Measurements from ENCODE around the gene FXYD1. TPM values are rescaled to one million over a fixed set of nuclear protein-coding genes. Genes with fewer than 3 reads are reported as not detected.
A peak's percentile ranks its signal among the peaks of the same experiment; 100 is the strongest.

Gene FXYD1
- total RNA-seq, 1 experiment from 2014 or later: not detected

GRCh38 chr19:35135389-35135909 is 3.2 kb upstream of the FXYD1 start:
- in situ Hi-C loops (cut with HindIII; ENCODE audit: low pct_unique_long_range_greater_than_20kb, low sequenced_read_pairs): no loop called here
- peak; percentile 63 for DNase-seq (ENCODE audit: low read depth)

GRCh38 chr19:35136231-35136630 is 2.4 kb upstream of the FXYD1 start:
- DNase-seq (ENCODE audit: low read depth): no peak
- in situ Hi-C loops (cut with HindIII; ENCODE audit: low pct_unique_long_range_greater_than_20kb, low sequenced_read_pairs): no loop called here

DNA sequence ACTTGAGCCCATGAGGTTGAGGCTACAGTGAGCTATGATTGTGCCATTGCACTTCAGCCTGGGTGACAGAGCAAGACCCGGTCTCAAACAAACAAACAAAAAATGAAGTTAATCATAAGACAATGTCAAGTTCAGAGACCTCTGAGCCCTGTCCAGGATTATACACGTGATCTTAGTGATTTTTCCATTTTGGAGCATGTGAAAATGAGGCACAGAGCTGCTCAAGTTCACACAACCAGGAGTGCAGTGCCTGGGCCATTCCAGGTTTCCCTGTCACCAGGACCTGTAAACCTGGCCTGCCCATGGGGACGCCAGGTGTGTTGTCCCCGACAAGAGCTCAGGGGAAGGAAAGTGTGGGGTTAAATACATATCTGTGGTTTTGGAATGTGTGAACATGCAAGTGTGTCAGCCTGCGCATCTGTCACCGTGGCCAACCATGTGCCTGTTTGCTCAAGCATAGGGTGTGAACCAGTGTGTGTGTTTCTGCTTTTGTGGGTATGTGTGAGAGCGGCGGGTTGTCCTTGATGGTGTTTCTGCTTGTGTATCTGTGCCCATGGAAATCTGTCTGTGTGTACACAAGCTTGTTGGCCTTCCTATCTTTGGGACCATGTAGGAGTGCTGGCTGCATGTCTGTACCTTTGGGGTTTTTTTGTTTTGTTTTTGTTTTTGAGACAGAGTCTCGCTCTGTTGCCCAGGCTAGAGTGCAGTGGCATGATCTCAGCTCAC is 1.5 kb upstream of the FXYD1 start:
- in situ Hi-C loops (cut with HindIII; ENCODE audit: low pct_unique_long_range_greater_than_20kb, low sequenced_read_pairs): no loop called here
- DNase-seq (ENCODE audit: low read depth): no peak

- no peak for DNase-seq (ENCODE audit: low read depth)
- in situ Hi-C loops (cut with HindIII; ENCODE audit: low pct_unique_long_range_greater_than_20kb, low sequenced_read_pairs): no loop called here
Measured at GRCh38 chr19:35140207-35140961, 1.8 kb downstream of the FXYD1 start.

- peak; percentile 78 for DNase-seq (ENCODE audit: low read depth)
- in situ Hi-C loops (cut with HindIII; ENCODE audit: low pct_unique_long_range_greater_than_20kb, low sequenced_read_pairs): no loop called here
Measured at GRCh38 chr19:35140962-35141836, 2.6 kb downstream of the FXYD1 start.

DNA sequence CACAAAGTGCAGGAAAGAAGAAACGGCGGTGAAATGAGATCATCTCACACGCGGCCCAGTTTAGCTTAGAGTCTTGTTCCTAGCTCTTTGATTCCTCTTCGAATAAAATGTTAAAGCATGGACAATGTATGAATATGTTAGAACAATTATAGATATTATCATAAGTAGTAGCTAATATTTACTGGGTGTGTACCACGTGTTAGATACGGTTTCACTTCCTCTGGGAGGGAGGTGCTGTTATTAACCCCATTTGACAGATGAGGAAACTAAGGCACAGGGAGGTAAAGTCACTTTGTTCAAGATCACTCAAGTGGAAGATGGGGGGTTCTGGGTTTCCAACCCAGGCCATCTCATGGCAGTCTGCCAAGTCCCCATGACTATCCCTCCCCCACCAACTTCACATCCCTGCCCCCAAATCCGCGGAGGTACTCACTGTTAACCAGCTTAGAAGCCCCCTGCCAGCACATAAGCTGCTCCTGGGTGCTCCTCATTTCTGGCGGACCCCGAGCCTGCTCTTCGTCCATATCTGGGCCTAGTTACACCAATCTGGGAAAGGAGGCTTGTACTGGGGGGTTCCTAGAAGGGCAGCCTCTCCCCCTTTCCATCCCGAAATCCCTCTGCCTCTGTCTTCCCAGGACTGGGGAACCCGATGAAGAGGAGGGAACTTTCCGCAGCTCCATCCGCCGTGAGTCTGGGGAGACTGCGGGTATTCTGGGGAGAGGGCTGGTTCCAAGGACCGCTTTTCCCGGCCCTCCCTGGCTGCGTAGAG is 3.4 kb downstream of the FXYD1 start:
- in situ Hi-C loops (cut with HindIII; ENCODE audit: low pct_unique_long_range_greater_than_20kb, low sequenced_read_pairs): no loop called here
- DNase-seq (ENCODE audit: low read depth): no peak

DNA sequence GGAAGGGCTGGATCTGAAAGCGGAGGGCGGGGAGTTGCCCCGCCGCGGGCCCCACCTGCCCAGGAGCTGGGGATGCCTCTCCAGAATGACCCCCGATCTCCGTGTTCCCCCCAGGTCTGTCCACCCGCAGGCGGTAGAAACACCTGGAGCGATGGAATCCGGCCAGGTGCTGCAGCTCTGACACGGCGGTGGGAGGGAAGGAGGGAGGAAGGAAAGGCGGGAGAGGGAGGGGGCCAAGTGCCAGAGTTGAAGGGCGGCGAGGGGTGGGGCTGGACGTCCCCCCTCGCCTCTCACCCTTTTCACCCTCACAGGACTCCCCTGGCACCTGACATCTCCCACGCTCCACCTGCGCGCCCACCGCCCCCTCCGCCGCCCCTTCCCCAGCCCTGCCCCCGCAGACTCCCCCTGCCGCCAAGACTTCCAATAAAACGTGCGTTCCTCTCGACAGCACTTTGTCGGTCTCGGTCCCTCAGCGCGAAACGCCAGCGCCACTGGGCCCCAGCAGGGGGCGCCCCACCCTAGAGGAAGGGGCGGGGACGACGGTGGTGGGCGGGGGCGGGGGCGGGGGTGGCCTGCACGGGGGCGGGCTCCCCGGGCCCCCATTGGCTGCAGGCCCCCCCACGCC is 4.1 kb downstream of the FXYD1 start:
- no peak for DNase-seq (ENCODE audit: low read depth)
- in situ Hi-C loops (cut with HindIII; ENCODE audit: low pct_unique_long_range_greater_than_20kb, low sequenced_read_pairs): no loop called here

DNA sequence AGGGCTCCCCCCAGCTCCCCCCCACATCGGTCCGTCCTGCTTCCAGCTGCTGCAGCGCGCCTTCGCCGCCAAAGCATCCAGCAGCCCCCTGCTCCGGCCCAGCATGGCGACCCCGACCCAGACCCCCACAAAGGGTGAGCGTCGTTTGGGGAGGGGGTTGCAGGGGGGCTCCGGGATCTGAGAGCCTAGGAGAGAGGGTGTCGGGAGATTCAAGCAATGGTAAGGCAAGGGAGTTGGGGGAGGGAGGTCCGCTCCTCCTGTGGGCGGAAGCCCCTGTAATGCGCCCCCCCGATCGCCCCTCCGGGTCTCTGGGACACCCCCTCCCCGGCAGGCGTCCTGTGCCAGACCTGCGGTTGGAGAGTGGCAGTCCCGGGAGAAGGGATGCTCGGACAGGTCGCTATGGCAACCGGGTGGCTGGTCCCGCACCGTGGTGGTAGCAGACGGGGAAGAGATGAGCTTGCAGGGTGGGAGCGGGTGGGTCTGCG is 4.6 kb downstream of the FXYD1 start, which contains the start of gene FXYD7:
TSS of gene FXYD7 (plus strand) at position 25 of the 485 bp plus-strand sequence. CDS start at position 104, 79 bp downstream.
- in situ Hi-C loops (cut with HindIII; ENCODE audit: low pct_unique_long_range_greater_than_20kb, low sequenced_read_pairs): no loop called here
- no peak for DNase-seq (ENCODE audit: low read depth)

GRCh38 chr19:35143818-35144217 is 5.2 kb downstream of the FXYD1 start:
- in situ Hi-C loops (cut with HindIII; ENCODE audit: low pct_unique_long_range_greater_than_20kb, low sequenced_read_pairs): no loop called here
- DNase-seq (ENCODE audit: low read depth): no peak

DNA sequence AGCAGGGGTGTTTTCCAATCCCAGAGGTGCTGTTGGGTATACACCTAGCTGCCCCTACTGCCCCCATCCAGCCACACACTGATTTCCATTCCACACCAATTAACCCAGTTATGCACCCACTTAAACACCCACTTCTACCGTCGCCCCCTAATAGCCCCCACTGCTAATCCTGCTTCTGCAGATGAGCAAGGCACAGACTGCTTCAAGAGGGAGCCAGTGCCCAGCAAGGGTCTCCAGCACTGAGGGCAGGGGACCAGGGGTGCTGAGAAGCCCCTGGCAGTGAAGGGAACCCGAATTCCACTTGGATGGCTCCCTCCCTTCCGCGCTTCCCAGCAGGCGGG is 5.6 kb downstream of the FXYD1 start:
- in situ Hi-C loops (cut with HindIII; ENCODE audit: low pct_unique_long_range_greater_than_20kb, low sequenced_read_pairs): no loop called here
- DNase-seq (ENCODE audit: low read depth): no peak

DNA sequence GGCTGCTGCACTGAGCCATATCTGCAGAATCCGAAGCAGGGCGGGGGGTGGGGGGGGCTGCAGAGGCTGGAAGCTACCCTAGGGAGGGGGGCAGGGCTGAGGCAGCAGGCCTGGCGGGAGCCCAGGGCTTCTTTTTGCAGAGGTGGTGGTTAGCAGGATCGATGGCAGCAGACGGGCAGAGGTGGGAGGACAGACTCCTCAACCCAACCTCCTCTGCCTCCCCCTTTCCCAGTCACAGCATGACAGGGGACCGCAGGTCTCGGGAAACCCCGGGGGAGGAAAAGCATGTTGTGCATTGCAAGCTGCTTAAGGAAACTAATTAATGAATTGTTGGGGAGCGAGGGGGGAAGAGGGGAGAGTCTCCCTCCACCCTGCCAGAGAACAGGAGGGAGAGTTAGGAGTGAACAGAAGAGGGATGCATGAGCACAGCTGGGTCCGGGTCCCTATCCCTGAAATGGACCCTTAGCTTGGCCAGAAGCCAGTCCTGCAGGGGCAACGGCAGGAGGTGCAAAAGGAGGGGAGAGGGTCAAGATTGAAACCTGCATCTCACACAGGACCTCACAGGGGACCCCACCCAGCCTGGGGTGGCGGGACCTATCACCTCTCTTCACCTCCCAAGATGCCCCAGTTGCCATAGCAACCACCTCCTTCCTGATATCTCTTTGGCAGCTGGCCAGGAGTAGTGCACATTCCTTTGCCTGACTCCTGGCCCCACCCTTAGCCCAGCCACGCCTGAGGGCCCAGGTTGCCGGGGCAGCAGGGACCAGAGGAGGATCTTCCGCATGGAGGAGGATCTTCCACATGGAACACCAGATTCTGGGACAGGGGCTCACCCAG is 6.2 kb downstream of the FXYD1 start:
- in situ Hi-C loops (cut with HindIII; ENCODE audit: low pct_unique_long_range_greater_than_20kb, low sequenced_read_pairs): no loop called here
- peak; percentile 87 for DNase-seq (ENCODE audit: low read depth)

DNA sequence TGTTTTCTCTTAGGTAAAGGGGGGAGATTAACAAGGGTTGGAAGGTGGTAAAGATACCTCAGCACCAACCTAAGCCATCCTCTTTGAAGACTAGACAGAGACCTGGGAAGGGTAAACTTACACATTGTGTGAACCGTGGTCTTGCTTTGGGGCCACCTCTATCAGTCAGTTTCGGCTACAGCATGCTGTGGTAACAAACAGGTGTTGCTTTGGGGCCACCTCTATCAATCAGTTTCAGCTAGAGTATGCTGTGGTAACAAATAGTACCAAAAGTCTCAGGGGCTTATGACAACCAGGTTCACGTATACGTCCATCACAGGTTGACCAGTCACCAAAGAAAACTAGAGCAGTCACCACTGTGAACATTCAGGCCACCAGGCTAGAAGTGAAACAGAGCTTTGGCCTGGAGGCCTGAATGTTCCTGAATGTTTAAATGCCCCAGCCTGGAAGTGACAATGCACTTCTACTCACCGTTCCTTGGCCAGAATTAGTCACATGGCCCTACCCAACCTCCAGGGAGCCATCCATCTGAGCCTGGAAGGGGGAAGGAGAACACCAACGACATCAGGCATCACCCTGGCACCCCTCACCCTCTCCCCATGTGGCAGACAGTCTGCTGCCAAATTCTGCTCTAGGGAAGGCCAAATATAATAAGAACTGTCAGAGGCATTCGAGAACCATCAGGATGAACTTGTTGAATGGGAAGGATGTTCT is 8.3 kb downstream of the FXYD1 start:
- DNase-seq (ENCODE audit: low read depth): no peak
- in situ Hi-C loops (cut with HindIII; ENCODE audit: low pct_unique_long_range_greater_than_20kb, low sequenced_read_pairs): no loop called here

DNA sequence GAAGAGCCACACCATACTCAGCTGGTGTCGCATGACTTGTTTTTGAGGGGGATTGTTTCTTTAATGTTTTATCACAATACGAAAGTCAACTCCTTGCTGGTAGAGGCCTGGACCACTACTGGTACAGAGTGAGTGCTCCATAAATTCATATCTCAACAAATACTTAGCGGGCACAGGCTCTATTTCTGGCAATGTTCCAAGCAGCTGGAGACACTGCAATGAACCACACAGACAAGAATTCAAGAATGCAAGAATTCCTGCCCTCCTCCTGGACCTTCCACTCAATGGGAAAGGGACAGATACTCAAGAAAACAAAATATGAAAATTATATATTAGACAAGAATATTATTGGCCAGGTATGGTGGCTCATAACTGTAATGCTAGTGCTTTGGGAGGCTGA is 10.8 kb downstream of the FXYD1 start:
- in situ Hi-C loops (cut with HindIII; ENCODE audit: low pct_unique_long_range_greater_than_20kb, low sequenced_read_pairs): no loop called here

DNA sequence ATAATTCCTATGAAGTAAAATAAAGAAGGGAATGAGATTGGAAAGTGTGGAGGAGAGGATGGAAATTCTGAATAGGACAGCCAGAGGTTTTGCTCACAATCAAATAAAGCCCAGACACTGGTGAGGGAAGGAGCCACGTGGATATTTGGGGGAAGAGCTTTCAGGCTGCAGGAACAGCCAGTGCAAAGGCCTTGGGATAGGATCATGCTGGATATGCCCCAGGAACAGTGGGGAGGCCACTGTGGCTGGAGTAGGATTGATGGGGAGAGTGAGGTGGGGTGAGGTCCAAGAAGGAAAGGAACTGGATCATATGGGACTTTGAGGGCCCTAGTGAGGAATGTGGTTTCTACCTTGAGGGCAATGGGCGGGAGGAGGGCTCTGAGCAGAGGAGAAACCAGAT is 11.8 kb downstream of the FXYD1 start:
- DNase-seq (ENCODE audit: low read depth): no peak
- in situ Hi-C loops (cut with HindIII; ENCODE audit: low pct_unique_long_range_greater_than_20kb, low sequenced_read_pairs): no loop called here

More for the DNA sequence above, 10.8 kb downstream of the FXYD1 start:
- DNase-seq (ENCODE audit: low read depth): no peak

GRCh38 chr19:35151273-35152065 is 12.8 kb downstream of the FXYD1 start:
- no peak for DNase-seq (ENCODE audit: low read depth)
- in situ Hi-C loops (cut with HindIII; ENCODE audit: low pct_unique_long_range_greater_than_20kb, low sequenced_read_pairs): no loop called here
